Amygdala (tissue), 56 donors: ENCODE measurements around the gene C4B.

Source experiments
- DNase-seq, 56 donors: peaks; one replicate each; lab custom pipeline; 2025; lab: John Stamatoyannopoulos, UW

The C4B gene

DNA sequence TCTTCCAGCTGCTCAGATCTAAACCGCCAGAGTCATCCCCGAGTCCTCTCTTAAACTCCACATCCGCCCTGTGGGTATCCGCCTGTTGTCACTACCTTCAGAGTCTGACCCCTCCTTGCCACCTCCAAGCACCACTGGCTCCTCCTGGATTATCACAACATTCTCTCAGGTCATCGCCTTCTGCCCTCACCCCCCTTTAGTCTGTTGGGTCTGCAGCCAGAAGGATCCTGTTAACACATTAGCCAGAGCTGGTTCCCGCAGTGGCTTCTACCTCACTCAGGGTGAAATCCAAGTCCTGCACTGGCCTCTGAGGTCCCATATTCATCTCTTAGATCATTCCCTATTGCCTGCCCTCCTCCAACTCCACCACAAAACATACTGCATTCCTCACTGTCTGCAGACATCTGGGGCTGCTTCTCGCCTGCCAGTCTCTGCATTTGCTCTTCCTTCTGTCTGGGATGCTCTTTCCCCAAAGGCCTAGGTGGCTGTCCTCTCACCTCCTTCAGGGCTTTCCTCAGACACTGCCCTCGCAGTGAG, 60.5 kb downstream of the C4B start:
- no peak for DNase-seq

DNA sequence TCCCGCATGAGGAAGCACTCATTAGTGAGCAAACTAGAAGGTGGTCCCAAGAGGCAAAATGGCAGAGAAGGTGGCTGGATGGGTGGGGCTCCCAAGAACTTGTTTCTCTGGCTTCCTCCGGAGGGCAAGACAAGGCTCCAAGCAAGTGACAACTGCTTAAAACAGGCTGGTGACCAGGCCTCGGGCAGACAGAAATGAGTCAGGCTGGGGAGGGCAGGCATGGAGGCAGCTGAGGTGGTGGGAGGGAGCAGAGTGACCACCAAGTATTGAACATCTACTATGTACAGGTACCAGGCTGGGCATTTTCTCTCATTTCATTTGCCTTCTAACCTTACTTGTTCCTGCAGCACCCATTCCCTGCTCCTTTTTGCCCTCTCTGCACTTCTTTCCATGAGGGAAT, 61.2 kb downstream of the C4B start:
- DNase-seq: no peak

- no peak for DNase-seq
Measured at GRCh38 chr6:32076321-32076809, 61.8 kb downstream of the C4B start.

DNA sequence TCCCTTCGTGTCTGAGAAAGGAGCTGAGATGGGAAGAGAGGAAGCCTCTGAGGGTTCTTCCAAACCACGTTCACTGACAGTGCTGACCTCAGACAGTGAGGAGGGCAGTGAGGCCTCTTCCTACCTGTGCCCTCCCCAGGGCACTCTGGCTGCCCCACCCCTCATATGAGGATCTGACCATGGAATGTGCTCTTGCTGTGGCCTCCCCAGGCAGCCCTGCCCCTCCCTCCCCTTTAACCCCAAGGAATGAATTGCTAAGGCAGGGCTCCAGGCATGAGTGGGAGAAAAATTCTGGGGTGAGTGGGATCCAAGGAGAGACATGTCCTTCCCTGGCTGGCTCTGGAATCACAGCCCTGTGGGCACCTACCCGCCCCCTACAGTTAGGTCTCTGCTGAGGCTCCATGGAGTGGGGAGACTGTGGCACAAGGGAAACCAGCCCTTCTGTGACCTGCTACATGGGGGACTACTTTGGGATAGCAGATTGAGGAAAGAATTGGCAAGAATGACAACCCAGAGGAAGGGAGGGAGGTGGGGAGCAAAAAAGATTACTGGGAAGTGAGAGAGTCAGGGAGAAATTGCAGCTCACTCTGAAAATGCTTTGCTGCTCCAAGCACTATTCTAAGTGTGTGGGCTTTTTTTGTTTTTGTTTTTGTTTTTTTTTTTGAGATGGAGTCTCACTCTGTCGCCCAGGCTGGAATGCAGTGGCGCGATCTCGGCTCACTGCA, 65.1 kb downstream of the C4B start:
- no peak for DNase-seq

DNA sequence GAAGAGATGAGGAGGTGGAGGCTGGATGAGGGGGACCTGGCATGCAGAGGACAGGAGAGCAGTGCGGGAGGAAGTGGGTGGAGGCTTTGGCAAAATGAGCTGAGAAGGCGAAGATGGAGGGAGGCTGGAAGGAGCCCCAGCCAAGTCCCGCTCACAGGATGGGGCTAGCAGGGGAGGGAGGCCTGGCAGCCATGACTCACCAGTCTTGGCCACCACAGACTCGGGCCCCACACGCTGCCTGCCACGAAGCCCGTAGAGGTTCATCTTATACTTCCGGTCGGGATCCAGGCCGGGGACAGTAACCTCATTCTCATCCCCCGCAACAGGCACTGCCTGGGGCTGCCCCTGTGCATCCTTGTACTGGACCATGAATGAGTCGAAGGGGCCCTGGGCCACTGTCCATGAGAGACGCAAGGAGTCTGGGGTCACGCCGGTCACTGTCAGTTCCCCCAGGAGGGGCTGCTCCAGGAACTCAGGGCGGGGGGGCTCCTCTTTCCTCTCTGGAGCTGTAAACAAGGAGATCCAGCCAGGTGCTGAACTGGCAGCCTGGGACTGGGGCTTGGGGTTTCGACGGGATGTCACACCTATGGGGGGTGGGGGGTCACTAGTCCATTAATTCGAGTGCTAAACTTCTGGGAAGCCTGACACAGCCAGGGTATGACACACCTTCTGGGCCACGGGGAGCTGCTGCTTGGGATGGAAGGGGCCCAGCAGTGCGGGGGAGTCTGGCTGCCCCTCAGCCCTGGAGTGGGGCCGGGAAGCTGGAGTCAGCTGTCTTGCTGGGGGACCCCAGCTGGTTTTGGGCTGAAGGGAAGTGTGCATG, 66.8 kb downstream of the C4B start:
- DNase-seq: no peak

- no peak for DNase-seq
Measured at GRCh38 chr6:32082478-32082877, 67.9 kb downstream of the C4B start.

GRCh38 chr6:32082935-32083334, 68.3 kb downstream of the C4B start:
- DNase-seq: no peak

DNA sequence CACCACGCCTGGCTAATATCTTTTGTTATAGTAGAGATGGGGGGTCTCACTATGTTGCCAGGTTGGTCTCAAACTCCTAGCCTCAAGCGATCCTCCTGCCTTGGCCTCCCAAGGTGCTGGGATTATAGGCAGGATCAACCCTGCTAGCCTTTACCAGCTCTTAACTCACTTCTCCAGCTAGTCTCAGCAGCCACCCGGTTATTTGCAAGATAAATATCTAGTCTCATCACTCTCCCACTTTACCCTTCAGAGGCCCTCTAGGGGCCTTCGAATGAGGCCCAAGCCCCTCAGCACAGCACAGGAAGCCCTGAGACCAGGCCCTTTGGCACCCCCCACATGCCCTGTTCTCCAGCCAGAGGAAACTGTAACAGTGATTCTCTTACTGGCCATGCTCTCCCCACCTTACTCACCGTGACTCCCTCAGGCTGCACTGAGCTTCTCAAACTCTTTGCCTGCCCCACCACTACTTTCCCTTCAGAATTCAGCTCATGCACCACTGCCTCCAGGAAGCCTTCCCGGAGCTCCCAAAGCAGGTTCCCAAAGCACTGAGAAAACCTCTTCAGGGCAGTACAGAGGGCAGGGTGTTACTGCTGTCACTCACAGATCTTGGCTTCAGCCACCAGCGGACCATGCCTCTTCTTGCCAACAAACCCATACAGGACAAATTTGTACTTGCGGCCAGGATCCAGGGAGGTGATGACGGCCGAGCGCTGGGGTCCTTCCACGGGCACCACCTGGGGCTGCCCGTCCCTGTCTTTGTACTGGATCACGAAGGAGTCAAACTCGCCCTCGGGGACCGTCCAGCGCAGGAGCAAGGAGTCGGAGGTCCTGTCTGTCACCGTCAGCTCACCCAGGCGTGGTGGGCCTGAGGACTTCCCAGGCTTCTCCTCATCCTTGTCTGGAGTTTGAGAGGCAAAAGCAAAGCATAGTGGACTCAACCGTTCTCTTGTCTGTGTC, 69.5 kb downstream of the C4B start:
- no peak for DNase-seq

DNA sequence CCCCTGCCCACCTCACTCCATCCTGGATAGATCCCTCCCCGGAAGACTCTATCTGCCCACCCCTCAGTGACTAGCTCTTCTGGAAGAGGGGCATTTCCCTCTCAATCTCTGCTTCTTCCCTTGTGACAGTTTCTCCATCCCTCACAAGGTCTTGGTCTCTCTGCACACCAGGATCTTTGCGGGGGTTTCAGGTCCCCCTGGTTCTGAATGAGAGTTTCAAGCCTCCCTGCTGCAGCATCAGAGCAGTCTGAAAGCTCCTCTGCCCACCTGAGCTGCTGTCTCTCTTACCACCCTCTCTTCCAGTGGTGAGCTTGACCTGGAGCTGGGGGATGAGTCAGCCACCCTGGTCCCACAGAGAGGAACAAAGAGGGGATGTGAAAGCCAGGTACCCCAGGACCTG, 70.2 kb downstream of the C4B start:
- DNase-seq: no peak
